AG04449 (cell line): Measurements from ENCODE around the gene MICALL2.

ENCODE experiments used
- CTCF ChIA-PET: fragments of 350-600 bp; formaldehyde crosslinking; extraction: SDS; loops from one replicate; lab custom pipeline; 2021; ENCODE audit warnings: antibody characterized with exemption; lab: Yijun Ruan, JAX
- POLR2A ChIA-PET: fragments of 400-600, 350-600 bp; formaldehyde crosslinking; extraction: SDS; loops from one replicate; lab custom pipeline; 2020; ENCODE audit warnings: antibody characterized with exemption, inconsistent platforms; lab: Yijun Ruan, JAX
- DNase-seq: peaks from one replicate; pipeline ENCODE4 v3.0.0-alpha.2; 2010; ENCODE audit warnings: low read depth, low spot score
- H3K4me3 ChIP-seq: 2 replicates; pipeline ENCODE4 v1.5.1; 2011; ENCODE audit warnings: low read depth, mild to moderate bottlenecking, control low read depth, low read length
- TF ChIP-seq, protein P1 (sequence below): IDR thresholded peaks from one replicate; pipeline ENCODE4 v1.5.1; 2011; ENCODE audit warnings: mild to moderate bottlenecking, moderate library complexity, low read length, control low read depth, inconsistent platforms; ENCODE audit not compliant: insufficient read depth; ENCODE audit errors: missing control alignments

MICALL2 gene

DNA sequence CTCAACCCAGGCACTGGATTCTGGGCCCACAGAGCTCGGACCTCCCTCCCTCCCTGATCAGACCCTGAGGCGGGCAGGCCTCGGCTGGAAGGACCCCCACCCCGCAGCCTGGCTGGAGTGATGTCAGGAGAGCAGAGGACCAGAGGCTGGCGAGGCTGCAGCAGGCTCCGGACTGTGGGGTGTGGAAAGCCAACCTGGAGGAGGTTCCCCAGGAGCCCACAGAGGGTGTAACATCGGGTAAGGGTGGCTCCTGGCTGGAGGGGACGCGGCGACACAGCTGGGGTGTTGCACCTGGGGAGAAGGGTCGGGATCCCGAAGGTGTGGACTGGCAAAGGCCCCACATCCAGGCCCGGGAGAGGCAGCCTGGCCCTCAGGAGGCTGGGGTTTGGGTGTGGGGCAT lies 8.9 kb upstream of the MICALL2 start:
- no peak for DNase-seq
- TF ChIP-seq, protein P1, sequence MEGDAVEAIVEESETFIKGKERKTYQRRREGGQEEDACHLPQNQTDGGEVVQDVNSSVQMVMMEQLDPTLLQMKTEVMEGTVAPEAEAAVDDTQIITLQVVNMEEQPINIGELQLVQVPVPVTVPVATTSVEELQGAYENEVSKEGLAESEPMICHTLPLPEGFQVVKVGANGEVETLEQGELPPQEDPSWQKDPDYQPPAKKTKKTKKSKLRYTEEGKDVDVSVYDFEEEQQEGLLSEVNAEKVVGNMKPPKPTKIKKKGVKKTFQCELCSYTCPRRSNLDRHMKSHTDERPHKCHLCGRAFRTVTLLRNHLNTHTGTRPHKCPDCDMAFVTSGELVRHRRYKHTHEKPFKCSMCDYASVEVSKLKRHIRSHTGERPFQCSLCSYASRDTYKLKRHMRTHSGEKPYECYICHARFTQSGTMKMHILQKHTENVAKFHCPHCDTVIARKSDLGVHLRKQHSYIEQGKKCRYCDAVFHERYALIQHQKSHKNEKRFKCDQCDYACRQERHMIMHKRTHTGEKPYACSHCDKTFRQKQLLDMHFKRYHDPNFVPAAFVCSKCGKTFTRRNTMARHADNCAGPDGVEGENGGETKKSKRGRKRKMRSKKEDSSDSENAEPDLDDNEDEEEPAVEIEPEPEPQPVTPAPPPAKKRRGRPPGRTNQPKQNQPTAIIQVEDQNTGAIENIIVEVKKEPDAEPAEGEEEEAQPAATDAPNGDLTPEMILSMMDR = no peak
- ChIA-PET POLR2A (no interaction called here), CTCF (no interaction called here)
- no peak overlapping the region for H3K4me3 ChIP-seq

- no peak overlapping the region for H3K4me3 ChIP-seq
- TF ChIP-seq, protein P1 = no peak
- ChIA-PET POLR2A (no interaction called here), CTCF (interaction anchor here (2.0 kb wide), 1 partner anchor 8 kb away, joined by 20 read pairs; no protein-coding TSS in a partner anchor)
- no peak for DNase-seq
Observed at GRCh38 chr7:1466524-1467271, 7.4 kb upstream of the MICALL2 start.

GRCh38 chr7:1464694-1465093 lies 5.4 kb upstream of the MICALL2 start:
- TF ChIP-seq, protein P1 = no peak
- H3K4me3 ChIP-seq = no peak overlapping the region
- CTCF ChIA-PET = interaction anchor here (1.2 to 4.9 kb wide), 3 partner anchors 9 to 239 kb away, joined by 4 to 69 read pairs (median 20); no protein-coding TSS in a partner anchor
- POLR2A ChIA-PET = no interaction called here
- no peak for DNase-seq

DNA sequence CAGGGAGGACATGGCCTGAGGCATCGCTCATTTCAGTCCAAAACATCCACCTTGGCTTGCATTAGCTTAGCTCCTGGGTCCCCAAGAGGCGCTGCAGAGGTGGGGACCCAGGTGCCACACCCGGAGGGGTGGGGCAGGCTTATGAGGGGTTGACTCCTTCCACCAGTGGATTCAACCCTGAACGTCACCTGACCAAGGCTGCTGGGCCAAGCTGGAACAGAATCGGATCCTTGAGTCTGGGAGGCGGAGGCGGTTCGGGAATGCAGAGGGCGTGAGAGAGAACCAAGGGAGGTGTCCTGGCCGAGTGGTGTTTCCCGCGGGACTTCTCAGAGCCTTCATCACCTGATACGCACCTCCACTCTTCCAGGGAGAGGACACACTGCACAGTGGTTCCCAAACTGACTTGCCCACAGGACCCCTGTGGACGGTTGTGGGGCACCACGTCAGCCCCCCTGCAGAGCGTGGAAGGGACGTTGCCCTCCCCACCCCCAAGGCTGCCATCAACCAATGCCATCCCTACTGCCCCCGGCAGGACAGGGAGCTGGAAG lies 4.5 kb upstream of the MICALL2 start:
- TF ChIP-seq, protein P1 = no peak
- no peak overlapping the region for H3K4me3 ChIP-seq
- POLR2A ChIA-PET = no interaction called here
- CTCF ChIA-PET = interaction anchor here (1.0 to 4.9 kb wide), 2 partner anchors 10 to 31 kb away, joined by 3 to 69 read pairs; no protein-coding TSS in a partner anchor
- no peak for DNase-seq

GRCh38 chr7:1461646-1462375 lies 2.5 kb upstream of the MICALL2 start:
- no peak overlapping the region for H3K4me3 ChIP-seq
- ChIA-PET POLR2A (no interaction called here), CTCF (interaction anchor here (1.0 to 4.9 kb wide), 3 partner anchors 12 to 286 kb away, joined by 4 to 69 read pairs (median 10); no protein-coding TSS in a partner anchor)
- TF ChIP-seq, protein P1 = no peak
- no peak for DNase-seq
